Adipocyte (in vitro differentiated cells): ENCODE data around the gene CDHR2.

Experiments
- DNase-seq: peaks from one replicate; pipeline ENCODE4 v3.0.0-alpha.2; 2015; ENCODE audit warnings: low read depth
- H3K27me3 ChIP-seq: replicated peaks from 2 replicates; pipeline ENCODE4 v1.7.0; 2013; ENCODE audit warnings: mild to moderate bottlenecking, low read length, moderate library complexity; ENCODE audit not compliant: control insufficient read depth, insufficient read depth
- H3K36me3 ChIP-seq: 2 replicates; pipeline ENCODE4 v1.7.0; 2013; ENCODE audit warnings: low read length, mild to moderate bottlenecking, moderate library complexity; ENCODE audit not compliant: control insufficient read depth, insufficient read depth, severe bottlenecking
- H3K4me1 ChIP-seq: 2 replicates; pipeline ENCODE4 v1.7.0; 2013; ENCODE audit warnings: mild to moderate bottlenecking, low read length, moderate library complexity; ENCODE audit not compliant: control insufficient read depth, insufficient read depth
- H3K4me3 ChIP-seq: 2 replicates; pipeline ENCODE4 v1.7.0; 2013; ENCODE audit warnings: mild to moderate bottlenecking, low read length, moderate library complexity
- H3K9ac ChIP-seq: 2 replicates; pipeline ENCODE4 v1.7.0; 2013; ENCODE audit warnings: mild to moderate bottlenecking, low read length, moderate library complexity
- H3K9me3 ChIP-seq: 2 replicates; pipeline ENCODE4 v1.7.0; 2013; ENCODE audit warnings: mild to moderate bottlenecking, low read length, moderate library complexity; ENCODE audit not compliant: control insufficient read depth

The CDHR2 gene

GRCh38 chr5:176639208-176639607 is 90.1 kb downstream of the CDHR2 start:
- Histone ChIP-seq H3K9ac (no peak overlapping the region), H3K4me3 (no peak overlapping the region), H3K27me3 (peaks cover 11% of the 10 kb centered on the region), H3K9me3 (no peaks in the 10 kb centered on the region), H3K4me1 (peaks cover 4% of the 10 kb centered on the region), H3K36me3 (no peaks in the 10 kb centered on the region)
- no peak for DNase-seq

DNA sequence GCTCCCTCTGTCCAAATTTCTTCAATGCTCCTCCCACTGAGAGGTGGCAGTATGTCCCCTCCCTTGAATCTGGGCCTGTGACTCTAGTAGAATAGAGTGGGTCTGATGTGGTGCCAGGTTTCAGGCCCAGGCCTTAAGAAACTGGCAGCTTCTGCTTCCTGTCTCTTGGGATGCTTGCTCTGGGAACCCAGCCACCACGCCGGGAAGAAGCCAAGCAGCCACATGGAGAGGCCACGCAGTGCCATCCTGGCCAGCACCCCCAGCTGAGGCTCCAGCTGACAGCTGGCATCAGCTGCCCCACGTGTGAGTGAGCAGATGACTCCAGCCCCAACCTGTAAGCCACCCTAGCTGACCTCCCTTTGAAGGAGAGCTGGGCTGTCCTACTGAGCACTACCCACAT is 90.8 kb downstream of the CDHR2 start:
- Histone ChIP-seq H3K36me3 (no peaks in the 10 kb centered on the region), H3K4me3 (no peak overlapping the region), H3K4me1 (peaks cover 4% of the 10 kb centered on the region), H3K9me3 (no peaks in the 10 kb centered on the region), H3K27me3 (peaks cover 8% of the 10 kb centered on the region), H3K9ac (no peak overlapping the region)
- DNase-seq = peak; percentile 20

- H3K9ac ChIP-seq = no peak overlapping the region
- peaks cover 4% of the 10 kb centered on the region for H3K27me3 ChIP-seq
- peaks cover 4% of the 10 kb centered on the region for H3K4me1 ChIP-seq
- no peaks in the 10 kb centered on the region for H3K9me3 ChIP-seq
- no peak overlapping the region for H3K4me3 ChIP-seq
- H3K36me3 ChIP-seq = no peaks in the 10 kb centered on the region
- no peak for DNase-seq
These were observed 91.5 kb downstream of the CDHR2 start for GRCh38 chr5:176640616-176641015.

- H3K36me3 ChIP-seq = no peaks in the 10 kb centered on the region
- no peak for DNase-seq
- H3K9me3 ChIP-seq = no peaks in the 10 kb centered on the region
- H3K4me1 ChIP-seq = peaks cover 8% of the 10 kb centered on the region
- no peak overlapping the region for H3K9ac ChIP-seq
- no peak overlapping the region for H3K4me3 ChIP-seq
- no peaks in the 10 kb centered on the region for H3K27me3 ChIP-seq
These were observed 93.7 kb downstream of the CDHR2 start for GRCh38 chr5:176642675-176643490.

- Histone ChIP-seq H3K36me3 (no peaks in the 10 kb centered on the region), H3K9me3 (no peaks in the 10 kb centered on the region), H3K4me3 (no peak overlapping the region), H3K9ac (no peak overlapping the region), H3K4me1 (peaks cover 15% of the 10 kb centered on the region), H3K27me3 (no peaks in the 10 kb centered on the region)
- DNase-seq = no peak
These were observed 94.5 kb downstream of the CDHR2 start for GRCh38 chr5:176643491-176644219.

GRCh38 chr5:176644294-176644693 is 95.2 kb downstream of the CDHR2 start:
- Histone ChIP-seq H3K27me3 (no peaks in the 10 kb centered on the region), H3K36me3 (no peaks in the 10 kb centered on the region), H3K4me3 (no peak overlapping the region), H3K4me1 (peaks cover 19% of the 10 kb centered on the region), H3K9ac (no peak overlapping the region), H3K9me3 (no peaks in the 10 kb centered on the region)
- no peak for DNase-seq

DNA sequence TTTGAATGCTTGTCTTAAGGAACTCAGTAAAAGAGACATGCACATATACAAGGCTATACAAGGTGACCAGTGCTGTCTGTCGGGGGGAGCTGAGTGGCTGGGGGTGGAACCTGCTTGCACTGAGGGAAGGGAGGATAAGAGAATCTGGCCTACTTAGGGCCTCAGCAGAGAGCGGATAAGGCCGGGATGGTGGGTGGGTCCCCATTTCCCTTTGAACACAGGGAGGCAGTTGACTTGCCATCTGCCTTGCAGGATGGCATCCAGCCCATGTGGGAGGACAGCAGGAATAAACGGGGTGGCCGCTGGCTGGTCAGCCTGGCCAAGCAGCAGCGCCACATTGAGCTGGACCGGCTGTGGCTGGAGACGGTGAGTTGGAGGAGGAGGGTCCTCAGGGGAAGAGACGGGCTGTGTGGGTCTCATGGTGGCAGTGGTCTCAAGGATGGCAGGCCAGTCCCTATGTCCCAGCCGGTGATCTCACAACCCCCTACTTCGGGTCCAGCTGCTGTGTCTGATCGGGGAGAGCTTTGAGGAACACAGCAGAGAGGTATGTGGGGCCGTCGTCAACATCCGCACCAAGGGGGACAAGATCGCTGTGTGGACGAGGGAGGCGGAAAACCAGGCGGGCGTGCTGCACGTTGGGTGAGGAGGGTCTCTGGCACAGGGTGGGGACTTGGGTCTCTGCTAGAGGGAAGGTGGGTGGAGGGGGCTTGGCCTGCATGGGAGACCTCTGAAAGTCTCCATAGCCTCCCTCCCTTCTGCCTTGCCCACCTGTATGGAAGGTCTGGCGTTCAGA is 95.9 kb downstream of the CDHR2 start:
- no peak for DNase-seq
- Histone ChIP-seq H3K36me3 (no peaks in the 10 kb centered on the region), H3K9me3 (no peaks in the 10 kb centered on the region), H3K9ac (no peak overlapping the region), H3K4me3 (no peak overlapping the region), H3K4me1 (peaks cover 16% of the 10 kb centered on the region), H3K27me3 (no peaks in the 10 kb centered on the region)
